Measurements from ENCODE around the gene MRGPRE.

The MRGPRE gene

GRCh38 chr11:3178349-3178748, 53.9 kb downstream of the MRGPRE start:
- no peak for DNase-seq (ENCODE audit: low read depth)

- no peak for DNase-seq (ENCODE audit: low read depth)
These were observed 54.3 kb downstream of the MRGPRE start for GRCh38 chr11:3177931-3178330.

All from stimulated activated CD8-positive, alpha-beta memory T cell treated with anti-CD3 and anti-CD28 coated beads, Interleukin-15, amount 100 ng/mL, for 1 hour (primary cell).